Neuronal stem cell (in vitro differentiated cells): ENCODE results near the gene DLGAP4.

Experiments
- DNase-seq: peaks from one replicate; pipeline ENCODE4 v3.0.0-alpha.2; 2013; ENCODE audit warnings: low spot score
- H2AFZ ChIP-seq: one replicate; pipeline ENCODE4 v1.6.1; 2013; ENCODE audit warnings: mild to moderate bottlenecking, low read length, inconsistent platforms
- H2AK5ac ChIP-seq: 2 replicates; pipeline ENCODE4 v1.6.1; 2013; ENCODE audit warnings: low read depth, mild to moderate bottlenecking, inconsistent platforms, low read length, moderate library complexity, mixed read lengths
- H2BK120ac ChIP-seq: 2 replicates; pipeline ENCODE4 v1.6.1; 2013; ENCODE audit warnings: low read depth, mild to moderate bottlenecking, inconsistent platforms, low read length, moderate library complexity, mixed read lengths
- H2BK12ac ChIP-seq: one replicate; pipeline ENCODE4 v1.6.1; 2013; ENCODE audit warnings: low read length, inconsistent platforms
- H2BK15ac ChIP-seq: 2 replicates; pipeline ENCODE4 v1.6.1; 2013; ENCODE audit warnings: mild to moderate bottlenecking, low read length, inconsistent platforms, mixed read lengths
- H2BK5ac ChIP-seq: one replicate; pipeline ENCODE4 v1.6.1; 2013; ENCODE audit warnings: inconsistent platforms, mild to moderate bottlenecking, low read length, moderate library complexity
- H3K14ac ChIP-seq: one replicate; pipeline ENCODE4 v1.6.1; 2013; ENCODE audit warnings: low read length, inconsistent platforms
- H3K18ac ChIP-seq: 2 replicates; pipeline ENCODE4 v1.6.1; 2013; ENCODE audit warnings: low read length, inconsistent platforms
- H3K23ac ChIP-seq: 2 replicates; pipeline ENCODE4 v1.6.1; 2013; ENCODE audit warnings: low read depth, mild to moderate bottlenecking, mixed read lengths, low read length, inconsistent platforms; ENCODE audit not compliant: poor library complexity
- H3K27ac ChIP-seq: replicated peaks from 3 replicates; pipeline ENCODE4 v1.5.1; 2013; ENCODE audit warnings: low read length, inconsistent platforms
- H3K27me3 ChIP-seq, 3 experiments: 2 replicates each; pipeline ENCODE4 v1.6.1; 2013; ENCODE audit warnings: low read length in 3 of 3, mild to moderate bottlenecking in 2 of 3, inconsistent platforms in 1 of 3, low read depth in 1 of 3, mixed read lengths in 1 of 3, moderate library complexity in 1 of 3; ENCODE audit not compliant: control insufficient read depth in 3 of 3, insufficient read depth in 3 of 3
- H3K36me3 ChIP-seq, 2 donors: replicated peaks in 1 of 2; 2 replicates each; pipeline ENCODE4 v1.6.1; 2013; ENCODE audit warnings: low read length in 2 of 2; ENCODE audit not compliant: control insufficient read depth in 2 of 2, insufficient read depth in 2 of 2
- H3K4ac ChIP-seq: 2 replicates; pipeline ENCODE4 v1.6.1; 2013; ENCODE audit warnings: inconsistent platforms, mild to moderate bottlenecking, low read length, moderate library complexity
- H3K4me1 ChIP-seq, 2 donors: 1 replicate in 1 of 2; 2 replicates in 1 of 2; pipeline ENCODE4 v1.6.1; 2013; ENCODE audit warnings: low read length in 2 of 2, low read depth in 1 of 2; ENCODE audit not compliant: control insufficient read depth in 2 of 2, insufficient read depth in 1 of 2
- H3K4me2 ChIP-seq: one replicate; pipeline ENCODE4 v1.6.1; 2013; ENCODE audit warnings: mild to moderate bottlenecking, low read length, inconsistent platforms; ENCODE audit not compliant: insufficient read depth, poor library complexity, severe bottlenecking
- H3K4me3 ChIP-seq, 2 donors: 2 replicates each; pipeline ENCODE4 v1.5.1; 2013; ENCODE audit warnings: low read length in 2 of 2, mild to moderate bottlenecking in 2 of 2, inconsistent platforms in 1 of 2, moderate library complexity in 1 of 2
- H3K79me1 ChIP-seq: one replicate; pipeline ENCODE4 v1.6.1; 2013; ENCODE audit warnings: low read depth, mild to moderate bottlenecking, inconsistent platforms, low read length, moderate library complexity
- H3K9ac ChIP-seq: one replicate; pipeline ENCODE4 v1.6.1; 2013; ENCODE audit warnings: mild to moderate bottlenecking, low read depth, low read length, inconsistent platforms; ENCODE audit not compliant: poor library complexity
- H3K9me3 ChIP-seq, 2 donors: replicated peaks in 1 of 2; 2 replicates each; pipeline versions ENCODE3 to v1.6.1; 2013; ENCODE audit warnings: low read length in 2 of 2, mild to moderate bottlenecking in 2 of 2, inconsistent platforms in 1 of 2, low read depth in 1 of 2, mixed read lengths in 1 of 2, moderate library complexity in 1 of 2; ENCODE audit not compliant: control insufficient read depth in 2 of 2, insufficient read depth in 1 of 2
- H4K8ac ChIP-seq: one replicate; pipeline ENCODE4 v1.6.1; 2013; ENCODE audit warnings: low read depth, mild to moderate bottlenecking, inconsistent platforms, low read length, moderate library complexity
- H4K91ac ChIP-seq: one replicate; pipeline ENCODE4 v1.6.1; 2013; ENCODE audit warnings: low read length, low read depth, mild to moderate bottlenecking, inconsistent platforms; ENCODE audit not compliant: poor library complexity
- WGBS, 2 donors: extraction: QIAGEN DNeasy Blood & Tissue Kit; methylation state at CpG; one replicate each; pipeline ENCODE4 v1.1.7; 2013; ENCODE audit warnings: missing lambda C conversion rate in 2 of 2, mixed read lengths in 1 of 2; ENCODE audit not compliant: insufficient read length in 2 of 2, insufficient replicate concordance in 1 of 2; ENCODE audit errors: extremely low coverage in 2 of 2; 5-methylcytosine and 5-hydroxymethylcytosine counted together

DLGAP4 gene

GRCh38 chr20:36439040-36439730 lies 133.0 kb downstream of the DLGAP4 start:
- H3K27me3 ChIP-seq, result peaks cover 0 to 18% (median 0%) of the 10 kb centered on the region in 3 experiments
- H3K79me1 ChIP-seq, result no peaks in the 10 kb centered on the region
- H2AFZ ChIP-seq, result no peak overlapping the region
- H3K18ac ChIP-seq, result no peak overlapping the region
- no peak overlapping the region for H2BK15ac ChIP-seq
- no peak overlapping the region for H3K4me2 ChIP-seq
- H2BK5ac ChIP-seq, result no peak overlapping the region
- no peak overlapping the region for H3K4ac ChIP-seq
- no peak overlapping the region for H3K23ac ChIP-seq
- no peak overlapping the region for H2BK12ac ChIP-seq
- H2BK120ac ChIP-seq, result no peak overlapping the region
- peaks cover 0 to 2% of the 10 kb centered on the region in 2 donors for H3K4me1 ChIP-seq
- no peak overlapping the region for H4K8ac ChIP-seq
- no peak overlapping the region for H4K91ac ChIP-seq
- DNase-seq, result peak; percentile 65
- no peak overlapping the region for H3K9ac ChIP-seq
- no peak overlapping the region for H3K27ac ChIP-seq
- H2AK5ac ChIP-seq, result peak overlapping the region; percentile 16
- no peaks in the 10 kb centered on the region for H3K9me3 ChIP-seq
- H3K36me3 ChIP-seq, result no peaks in the 10 kb centered on the region
- H3K4me3 ChIP-seq, result no peak overlapping the region
- no peak overlapping the region for H3K14ac ChIP-seq
- WGBS, 2 donors, result no CpG with 5 or more reads among the region's 9 CpGs

GRCh38 chr20:36439731-36440072 lies 133.6 kb downstream of the DLGAP4 start:
- Histone ChIP-seq H3K4ac (no peak overlapping the region), H4K91ac (no peak overlapping the region), H2BK12ac (no peak overlapping the region), H3K23ac (no peak overlapping the region), H3K36me3 (no peaks in the 10 kb centered on the region), H3K18ac (no peak overlapping the region), H3K27me3 (peaks cover 0 to 18% (median 0%) of the 10 kb centered on the region in 3 experiments), H3K4me2 (no peak overlapping the region), H3K79me1 (no peaks in the 10 kb centered on the region), H3K14ac (no peak overlapping the region), H2BK120ac (no peak overlapping the region), H2AFZ (no peak overlapping the region), H3K27ac (no peak overlapping the region), H3K4me1 (peaks cover 0 to 2% of the 10 kb centered on the region in 2 donors), H3K9me3 (no peaks in the 10 kb centered on the region), H2BK5ac (no peak overlapping the region), H3K9ac (no peak overlapping the region), H2BK15ac (no peak overlapping the region), H4K8ac (no peak overlapping the region), H2AK5ac (peak overlapping the region; percentile 16), H3K4me3 (no peak overlapping the region)
- DNase-seq, result no peak
- WGBS, 2 donors, result no CpG with 5 or more reads among the region's 7 CpGs

DNA sequence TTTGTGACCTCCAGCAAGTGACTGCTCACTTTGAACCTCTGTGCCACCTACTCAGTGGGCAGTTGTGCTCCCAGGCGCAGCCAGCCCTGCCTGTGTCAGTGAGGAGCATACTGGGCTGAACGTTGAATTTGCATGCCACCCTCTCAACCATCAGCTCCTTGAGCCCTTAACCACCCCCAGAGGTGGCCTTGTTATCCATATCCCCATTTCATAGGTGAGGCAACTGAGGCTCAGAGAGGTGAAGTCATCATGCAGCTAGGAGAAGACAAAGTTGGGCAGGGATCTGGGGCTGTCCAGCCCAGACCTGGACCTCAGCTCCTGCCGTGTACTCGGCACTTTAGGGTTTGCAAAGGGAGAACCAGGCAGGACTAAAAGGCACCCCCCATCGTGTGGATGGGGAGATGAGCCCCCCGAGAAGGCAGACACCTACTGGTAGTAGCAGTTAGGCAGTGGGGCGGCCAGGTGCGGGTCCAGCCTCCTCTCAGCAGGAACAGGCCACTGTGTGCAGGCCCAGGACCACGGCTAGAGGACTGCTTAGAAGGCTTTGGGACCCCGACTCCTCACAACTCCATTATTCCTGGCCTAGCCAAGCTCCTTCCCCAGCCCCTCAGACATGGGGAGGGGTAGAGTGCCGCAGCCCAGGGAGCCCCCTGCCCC lies 134.4 kb downstream of the DLGAP4 start:
- no peak overlapping the region for H3K4me3 ChIP-seq
- H3K18ac ChIP-seq, result no peak overlapping the region

GRCh38 chr20:36441027-36441414 lies 134.9 kb downstream of the DLGAP4 start:
- Histone ChIP-seq H4K91ac (no peak overlapping the region), H3K4me2 (no peak overlapping the region), H3K4me3 (no peak overlapping the region), H2AK5ac (no peak overlapping the region), H3K27ac (no peak overlapping the region), H2AFZ (no peak overlapping the region), H3K9me3 (no peaks in the 10 kb centered on the region), H2BK120ac (no peak overlapping the region), H3K14ac (no peak overlapping the region), H2BK15ac (no peak overlapping the region), H3K18ac (no peak overlapping the region), H3K9ac (no peak overlapping the region), H3K79me1 (no peaks in the 10 kb centered on the region), H3K36me3 (no peaks in the 10 kb centered on the region), H2BK12ac (no peak overlapping the region), H3K23ac (peak overlapping the region; percentile 20), H3K27me3 (peaks cover 0 to 16% (median 0%) of the 10 kb centered on the region in 3 experiments), H4K8ac (no peak overlapping the region), H3K4ac (no peak overlapping the region), H3K4me1 (no peaks in the 10 kb centered on the region), H2BK5ac (no peak overlapping the region)
- no peak for DNase-seq
- no CpG with 5 or more reads among the region's 5 CpGs for whole genome bisulfite sequencing, 2 donors

More for the DNA sequence above, 134.4 kb downstream of the DLGAP4 start:
- no peak overlapping the region for H3K27ac ChIP-seq
- WGBS, 2 donors, result no CpG with 5 or more reads among the region's 11 CpGs
- no peak overlapping the region for H2AK5ac ChIP-seq
- H3K4me2 ChIP-seq, result no peak overlapping the region
- H3K4me1 ChIP-seq, result no peaks in the 10 kb centered on the region
- H2BK15ac ChIP-seq, result no peak overlapping the region
- H3K9me3 ChIP-seq, result no peaks in the 10 kb centered on the region
- H2BK120ac ChIP-seq, result no peak overlapping the region
- no peak overlapping the region for H2BK5ac ChIP-seq
- H3K9ac ChIP-seq, result no peak overlapping the region
- H4K91ac ChIP-seq, result no peak overlapping the region
- DNase-seq, result no peak
- H3K36me3 ChIP-seq, result no peaks in the 10 kb centered on the region
- peaks cover 0 to 18% (median 0%) of the 10 kb centered on the region in 3 experiments for H3K27me3 ChIP-seq
- no peak overlapping the region for H2AFZ ChIP-seq
- no peak overlapping the region for H3K14ac ChIP-seq
- no peak overlapping the region for H3K4ac ChIP-seq
- no peak overlapping the region for H2BK12ac ChIP-seq
- H3K23ac ChIP-seq, result peak overlapping the region; percentile 20
- H4K8ac ChIP-seq, result no peak overlapping the region
- H3K79me1 ChIP-seq, result no peaks in the 10 kb centered on the region
